NCI-H524 treated with DMSO at 0.1 percent for 48 hours (cell line): Measurements from ENCODE around the gene CALR3.

Experiments used
- DNase-seq: peaks from one replicate; lab custom pipeline; 2025; lab: John Stamatoyannopoulos, UW

The CALR3 gene

GRCh38 chr19:16429066-16429758, 66.8 kb downstream of the CALR3 start:
- DNase-seq = no peak
